K562 (cell line): ENCODE data around the gene IQSEC3. TPM values are rescaled to one million over a fixed set of nuclear protein-coding genes. Genes with fewer than 3 reads are reported as not detected.

Experiments used
- BHLHE40 ChIP-seq: IDR thresholded peaks from 2 replicates; pipeline ENCODE4 v1.6.1; 2011; ENCODE audit warnings: low read length, improper control_type of control experiment
- CREB1 ChIP-seq, 2 experiments: sonication (generic) in 1 of 2; formaldehyde crosslinking in 1 of 2; IDR thresholded peaks; 2 replicates each; pipeline versions ENCODE4 v1.6.1 to v1.8.0; 2012 to 2022; ENCODE audit warnings: inconsistent platforms in 1 of 2, mild to moderate bottlenecking in 1 of 2, missing genetic modification reagents in 1 of 2, moderate library complexity in 1 of 2
- CREM ChIP-seq: IDR thresholded peaks from 2 replicates; pipeline ENCODE4 v1.6.1; 2014; ENCODE audit warnings: antibody characterized with exemption, low read depth
- CTBP1 ChIP-seq: fragments of 450-650 bp; IDR thresholded peaks from 2 replicates; pipeline ENCODE4 v1.6.1; 2016; ENCODE audit warnings: borderline replicate concordance
- CXXC5 ChIP-seq: fragments of 250-450 bp; sonication (Bioruptor Pico); IDR thresholded peaks from 2 replicates; pipeline ENCODE4 v1.8.0; 2022; ENCODE audit warnings: inconsistent platforms, mild to moderate bottlenecking, moderate library complexity
- FIP1L1 ChIP-seq: fragments of 200-400 bp; formaldehyde crosslinking; IDR thresholded peaks from 2 replicates; pipeline ENCODE4 v1.6.1; 2018; ENCODE audit warnings: mild to moderate bottlenecking, low read depth, low read length; ENCODE audit not compliant: poor library complexity, severe bottlenecking
- JUNB ChIP-seq: fragments of 450-650 bp; formaldehyde crosslinking; conservative IDR thresholded peaks from 2 replicates; pipeline ENCODE4 v1.4.0; 2020; ENCODE audit warnings: mild to moderate bottlenecking
- MNT ChIP-seq, 2 experiments: fragments of 450-650 bp; conservative IDR thresholded peaks; 2 replicates each; pipeline ENCODE4 v1.6.1; 2017; ENCODE audit warnings: mild to moderate bottlenecking in 2 of 2, moderate library complexity in 2 of 2
- MTA1 ChIP-seq: fragments of 450-650 bp; IDR thresholded peaks from 2 replicates; pipeline ENCODE4 v1.6.1; 2017; ENCODE audit warnings: borderline replicate concordance
- RAD21 ChIP-seq, 2 experiments: fragments of 250-450 bp in 1 of 2; fragments of 450-650 bp in 1 of 2; sonication (Bioruptor Pico) in 1 of 2; formaldehyde crosslinking in 1 of 2; IDR thresholded peaks in 1 of 2; conservative IDR thresholded peaks in 1 of 2; 2 replicates each; pipeline versions ENCODE4 v1.4.0 to v1.8.0; 2020 to 2022; ENCODE audit warnings: mild to moderate bottlenecking in 2 of 2, moderate library complexity in 1 of 2
- SP1 ChIP-seq: sonication (generic); formaldehyde crosslinking; IDR thresholded peaks from 2 replicates; pipeline ENCODE4 v1.8.1; 2022; ENCODE audit warnings: mild to moderate bottlenecking, missing genetic modification reagents
- STAG1 ChIP-seq: sonication (generic); formaldehyde crosslinking; IDR thresholded peaks from 2 replicates; pipeline ENCODE4 v1.5.0; 2020; ENCODE audit warnings: missing genetic modification reagents, borderline replicate concordance
- TCF3 ChIP-seq: sonication (generic); formaldehyde crosslinking; IDR thresholded peaks from 2 replicates; pipeline ENCODE4 v1.4.0; 2020; ENCODE audit warnings: mild to moderate bottlenecking, missing genetic modification reagents
- XRCC5 ChIP-seq: fragments of 200-400 bp; formaldehyde crosslinking; IDR thresholded peaks from 2 replicates; pipeline ENCODE4 v1.6.1; 2017; ENCODE audit warnings: low read depth, mild to moderate bottlenecking, low read length
- ZBTB7A ChIP-seq: IDR thresholded peaks from 2 replicates; pipeline ENCODE4 v1.6.1; 2011; ENCODE audit warnings: low read depth, mild to moderate bottlenecking, low read length, moderate library complexity, borderline replicate concordance; ENCODE audit not compliant: control insufficient read depth
- polyA plus RNA-seq, 8 experiments: library from polyadenylated mRNA; depleted of rRNA in 4 of 8; stranded (reverse) in 5 of 8; unstranded in 3 of 8; fragments of >200 nt; fragmentation: Nextera tagmentation in 2 of 8; fragmentation: Illumina TruSeq in 1 of 8; extraction: Ambion mirVana in 2 of 8; extraction: Trizol in 1 of 8; gene quantifications; 2 replicates each; pipeline versions ENCODE4 v1.2.1 to v1.2.3, GENCODE V29; 2011 to 2014; ENCODE audit warnings: inconsistent platforms in 1 of 8, missing spikeins in 1 of 8
- total RNA-seq, 7 experiments: library from RNA; depleted of rRNA in 6 of 7; stranded (reverse); fragments of >200 nt in 6 of 7; fragmentation: Illumina TruSeq in 2 of 7; extraction: Trizol in 2 of 7; gene quantifications; 2 replicates each; pipeline versions ENCODE4 v1.2.1 to v1.2.3, GENCODE V29; 2011 to 2021; ENCODE audit warnings: low replicate concordance in 1 of 7
- TF ChIP-seq, protein P1 (sequence below): fragments of 450-650 bp; IDR thresholded peaks from 2 replicates; pipeline ENCODE4 v1.6.1; 2014; ENCODE audit warnings: low read depth, mild to moderate bottlenecking, moderate library complexity, borderline replicate concordance
- TF ChIP-seq, protein P2 (sequence below): fragments of 450-650 bp; formaldehyde crosslinking; IDR thresholded peaks from 2 replicates; pipeline ENCODE4 v1.4.0; 2020; ENCODE audit warnings: mild to moderate bottlenecking, moderate library complexity
- TF ChIP-seq, protein P3 (sequence below): fragments of 450-650 bp; formaldehyde crosslinking; IDR thresholded peaks from 2 replicates; pipeline ENCODE4 v1.4.0; 2020; ENCODE audit warnings: mild to moderate bottlenecking, moderate library complexity
- TF ChIP-seq, protein P4 (sequence below): sonication (generic); formaldehyde crosslinking; IDR thresholded peaks from 2 replicates; pipeline ENCODE4 v1.9.0; 2022; ENCODE audit warnings: mild to moderate bottlenecking, missing genetic modification reagents

The IQSEC3 gene
- total and polyA plus RNA-seq, 9 of the 15 experiments (the other 6 are each of a cell fraction or from before 2014, with no cell fraction given), result under 0.01 to 0.25 (median 0.08) TPM; not detected in 3

DNA sequence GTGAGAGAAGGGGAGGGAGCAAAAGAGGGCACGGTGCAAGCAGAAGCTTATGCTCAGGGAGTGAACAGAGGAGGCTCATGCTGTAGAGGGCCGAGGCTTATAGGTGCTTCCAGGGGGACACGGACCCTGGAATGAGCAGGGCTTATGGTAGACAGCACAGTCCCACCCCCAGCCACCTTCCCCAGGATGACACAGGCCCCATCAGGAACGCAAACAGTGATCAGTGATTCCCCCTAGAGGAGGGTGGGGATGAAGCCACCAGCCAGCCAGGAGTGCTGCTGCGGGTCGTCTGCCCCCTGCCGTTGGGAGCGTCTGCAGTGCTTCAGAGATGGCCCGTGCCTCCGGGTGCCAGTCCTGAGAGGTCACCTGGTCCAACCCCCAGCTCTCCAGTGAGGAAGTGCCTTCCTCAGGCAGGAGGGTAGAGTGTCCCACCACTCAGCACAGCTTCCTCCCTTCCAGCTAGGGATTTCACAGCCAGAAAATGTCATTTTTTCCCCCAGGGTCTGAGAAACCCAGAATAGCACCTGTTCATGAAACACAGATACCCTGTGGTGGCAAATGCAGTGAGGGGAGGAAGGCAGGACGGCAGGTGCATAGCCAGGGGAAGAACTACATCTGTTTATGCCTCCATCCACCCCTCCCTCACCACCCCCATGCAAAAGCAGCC lies 86.6 kb downstream of the IQSEC3 start (continued):
- TF ChIP-seq, protein P1, sequence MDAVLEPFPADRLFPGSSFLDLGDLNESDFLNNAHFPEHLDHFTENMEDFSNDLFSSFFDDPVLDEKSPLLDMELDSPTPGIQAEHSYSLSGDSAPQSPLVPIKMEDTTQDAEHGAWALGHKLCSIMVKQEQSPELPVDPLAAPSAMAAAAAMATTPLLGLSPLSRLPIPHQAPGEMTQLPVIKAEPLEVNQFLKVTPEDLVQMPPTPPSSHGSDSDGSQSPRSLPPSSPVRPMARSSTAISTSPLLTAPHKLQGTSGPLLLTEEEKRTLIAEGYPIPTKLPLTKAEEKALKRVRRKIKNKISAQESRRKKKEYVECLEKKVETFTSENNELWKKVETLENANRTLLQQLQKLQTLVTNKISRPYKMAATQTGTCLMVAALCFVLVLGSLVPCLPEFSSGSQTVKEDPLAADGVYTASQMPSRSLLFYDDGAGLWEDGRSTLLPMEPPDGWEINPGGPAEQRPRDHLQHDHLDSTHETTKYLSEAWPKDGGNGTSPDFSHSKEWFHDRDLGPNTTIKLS, result no peak
- TF ChIP-seq CXXC5 (0 out of 2 replicates have a peak, but pooled peaks have one; percentile 31), JUNB (CRISPR knock-in tag) (no peak), ZBTB7A (no peak), TCF3 (CRISPR knock-in tag) (peak; percentile 19; the same call in 1 of the 2 replicates), STAG1 (CRISPR knock-in tag) (peak; percentile 36; the same call in 1 of the 2 replicates), MTA1 (no peak), CTBP1 (peak; percentile 33; the same call in 1 of the 2 replicates), BHLHE40 (peak; percentile 72), CREB1 (IDR thresholded peaks at IDR 0.05) (no peak), CREB1 (CRISPR knock-in tag; IDR thresholded peaks at IDR 0.05) (peak; percentile 45; the same call in 1 of the 2 replicates), CREM (0 out of 2 replicates have a peak, but pooled peaks have one; percentile 26), SP1 (CRISPR knock-in tag) (0 out of 2 replicates have a peak, but pooled peaks have one; percentile 35), RAD21 (CRISPR knock-in tag; conservative IDR thresholded peaks at IDR 0.05 in 1 of 2, IDR thresholded peaks at IDR 0.05 in 1 of 2) (peak; percentile 77 to 94), MNT (conservative IDR thresholded peaks at IDR 0.05) (no peak), XRCC5 (0 out of 2 replicates have a peak, but pooled peaks have one; percentile 44), FIP1L1 (no peak)
- TF ChIP-seq, protein P2, sequence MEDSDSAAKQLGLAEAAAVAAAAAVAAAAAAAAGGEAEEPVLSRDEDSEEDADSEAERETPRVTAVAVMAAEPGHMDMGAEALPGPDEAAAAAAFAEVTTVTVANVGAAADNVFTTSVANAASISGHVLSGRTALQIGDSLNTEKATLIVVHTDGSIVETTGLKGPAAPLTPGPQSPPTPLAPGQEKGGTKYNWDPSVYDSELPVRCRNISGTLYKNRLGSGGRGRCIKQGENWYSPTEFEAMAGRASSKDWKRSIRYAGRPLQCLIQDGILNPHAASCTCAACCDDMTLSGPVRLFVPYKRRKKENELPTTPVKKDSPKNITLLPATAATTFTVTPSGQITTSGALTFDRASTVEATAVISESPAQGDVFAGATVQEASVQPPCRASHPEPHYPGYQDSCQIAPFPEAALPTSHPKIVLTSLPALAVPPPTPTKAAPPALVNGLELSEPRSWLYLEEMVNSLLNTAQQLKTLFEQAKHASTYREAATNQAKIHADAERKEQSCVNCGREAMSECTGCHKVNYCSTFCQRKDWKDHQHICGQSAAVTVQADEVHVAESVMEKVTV (CRISPR knock-in tag), result peak; percentile 59
- TF ChIP-seq, protein P3, sequence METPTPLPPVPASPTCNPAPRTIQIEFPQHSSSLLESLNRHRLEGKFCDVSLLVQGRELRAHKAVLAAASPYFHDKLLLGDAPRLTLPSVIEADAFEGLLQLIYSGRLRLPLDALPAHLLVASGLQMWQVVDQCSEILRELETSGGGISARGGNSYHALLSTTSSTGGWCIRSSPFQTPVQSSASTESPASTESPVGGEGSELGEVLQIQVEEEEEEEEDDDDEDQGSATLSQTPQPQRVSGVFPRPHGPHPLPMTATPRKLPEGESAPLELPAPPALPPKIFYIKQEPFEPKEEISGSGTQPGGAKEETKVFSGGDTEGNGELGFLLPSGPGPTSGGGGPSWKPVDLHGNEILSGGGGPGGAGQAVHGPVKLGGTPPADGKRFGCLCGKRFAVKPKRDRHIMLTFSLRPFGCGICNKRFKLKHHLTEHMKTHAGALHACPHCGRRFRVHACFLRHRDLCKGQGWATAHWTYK (CRISPR knock-in tag), result no peak
- TF ChIP-seq, protein P4, sequence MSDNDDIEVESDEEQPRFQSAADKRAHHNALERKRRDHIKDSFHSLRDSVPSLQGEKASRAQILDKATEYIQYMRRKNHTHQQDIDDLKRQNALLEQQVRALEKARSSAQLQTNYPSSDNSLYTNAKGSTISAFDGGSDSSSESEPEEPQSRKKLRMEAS, result peak; percentile 37; the same call in 1 of the 2 replicates
